HEK293T (cell line): Measurements from ENCODE around the gene CFAP70.

ENCODE experiments used
- BHLHE40 ChIP-seq: fragments of 450-650 bp; IDR thresholded peaks from 2 replicates; pipeline ENCODE4 v1.6.1; 2016; ENCODE audit warnings: mild to moderate bottlenecking, moderate library complexity, borderline replicate concordance
- FOXA1 ChIP-seq: fragments of 450-650 bp; IDR thresholded peaks from 2 replicates; pipeline ENCODE4 v1.6.1; 2016; ENCODE audit warnings: mild to moderate bottlenecking
- FOXM1 ChIP-seq: fragments of 450-650 bp; IDR thresholded peaks from 2 replicates; pipeline ENCODE4 v1.6.1; 2017; ENCODE audit warnings: mild to moderate bottlenecking, borderline replicate concordance

DNA sequence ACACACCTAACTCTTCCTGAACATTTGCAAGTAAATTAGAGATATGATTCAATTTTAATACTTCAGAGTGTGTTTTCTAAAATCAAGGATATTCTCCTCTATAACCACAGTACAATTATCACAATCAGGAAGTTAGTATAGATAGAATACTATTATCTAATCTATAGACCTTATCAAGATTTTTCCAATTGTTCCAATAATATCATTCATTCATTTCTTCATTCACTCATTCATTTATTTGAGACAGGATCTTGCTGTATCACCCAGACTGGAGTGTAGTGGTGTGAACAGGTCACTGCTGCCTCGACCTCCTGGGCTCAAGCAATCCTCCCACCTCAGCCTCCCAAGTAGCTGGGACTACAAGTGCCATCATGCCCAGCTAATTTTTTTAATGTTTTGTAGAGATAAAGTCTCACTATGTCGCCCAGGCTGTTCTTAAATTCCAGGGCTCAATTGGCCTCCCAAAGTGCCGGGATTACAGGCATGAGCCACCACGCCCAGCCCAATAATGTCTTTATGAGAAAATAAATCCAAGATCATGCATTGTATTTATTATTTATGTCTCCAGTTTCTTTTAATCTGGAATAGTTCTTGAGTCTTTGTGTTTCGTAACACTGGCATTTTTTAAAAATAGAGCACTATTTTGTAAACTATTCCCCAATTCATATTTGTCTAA, 95.6 kb downstream of the CFAP70 start:
- TF ChIP-seq FOXA1: no peak
- no peak for TF ChIP-seq BHLHE40
- TF ChIP-seq FOXM1: no peak
